Measurements from ENCODE around the gene SAMD5.
A peak's percentile ranks its signal among the peaks of the same experiment; 100 is the strongest.
"Not testable (repeated sequence)": the region's sequence is repeated elsewhere in the genome, so short reads cannot be mapped to it uniquely, and the experiment has no call there.

The SAMD5 gene

GRCh38 chr6:147530132-147531060 is 21.9 kb downstream of the SAMD5 start:
- DNase-seq, result peak in 1 of 2 donors; percentile 4

GRCh38 chr6:147531321-147531720 is 22.8 kb downstream of the SAMD5 start:
- DNase-seq, result no peak

GRCh38 chr6:147534116-147534860 is 25.8 kb downstream of the SAMD5 start:
- DNase-seq, result no peak

- DNase-seq, result no peak
Measured at GRCh38 chr6:147538821-147539220, 30.3 kb downstream of the SAMD5 start.

- no peak for DNase-seq
Measured at GRCh38 chr6:147540075-147540474, 31.6 kb downstream of the SAMD5 start.

GRCh38 chr6:147542436-147542835 is 33.9 kb downstream of the SAMD5 start:
- not testable (repeated sequence) for DNase-seq

- no peak for DNase-seq
Measured at GRCh38 chr6:147544420-147544819, 35.9 kb downstream of the SAMD5 start.

GRCh38 chr6:147546501-147547368 is 38.2 kb downstream of the SAMD5 start:
- no peak for DNase-seq

GRCh38 chr6:147547369-147547902 is 38.9 kb downstream of the SAMD5 start:
- no peak for DNase-seq

GRCh38 chr6:147548921-147549475 is 40.5 kb downstream of the SAMD5 start:
- DNase-seq, result no peak

GRCh38 chr6:147549531-147549930 is 41.0 kb downstream of the SAMD5 start:
- no peak for DNase-seq

- no peak for DNase-seq
Measured at GRCh38 chr6:147551976-147552375, 43.5 kb downstream of the SAMD5 start.

- DNase-seq, result no peak
Measured at GRCh38 chr6:147553099-147553498, 44.6 kb downstream of the SAMD5 start.

- DNase-seq, result no peak
Measured at GRCh38 chr6:147554281-147554680, 45.8 kb downstream of the SAMD5 start.

- DNase-seq, result no peak
Measured at GRCh38 chr6:147559006-147559405, 50.5 kb downstream of the SAMD5 start.

GRCh38 chr6:147560670-147561069 is 52.2 kb downstream of the SAMD5 start:
- DNase-seq, result no peak

- DNase-seq, result no peak
Measured at GRCh38 chr6:147561726-147562125, 53.2 kb downstream of the SAMD5 start.

- DNase-seq, result no peak
Measured at GRCh38 chr6:147563472-147563871, 55.0 kb downstream of the SAMD5 start.

GRCh38 chr6:147564556-147564955 is 56.1 kb downstream of the SAMD5 start:
- DNase-seq, result no peak

GRCh38 chr6:147566244-147566898 is 57.9 kb downstream of the SAMD5 start:
- DNase-seq, result no peak

GRCh38 chr6:147567141-147567805 is 58.8 kb downstream of the SAMD5 start:
- no peak for DNase-seq

All from CD4-positive, alpha-beta T cell treated with Interleukin-4 for 1 hour (primary cell).